Tibial nerve (tissue), 4 donors: ENCODE data around the gene HKDC1. TPM values are rescaled to one million over a fixed set of nuclear protein-coding genes. Genes with fewer than 3 reads are reported as not detected.

ENCODE experiments used
- DNase-seq, 2 donors: peaks; one replicate each; pipeline ENCODE4 v3.0.0-alpha.2; 2019; ENCODE audit warnings: low spot score in 2 of 2
- H3K27ac ChIP-seq, 4 donors: fragments of 200-600 bp; sonication (generic) in 3 of 4; one replicate each; pipeline ENCODE4 v1.5.1; 2017 to 2019; ENCODE audit warnings: mild to moderate bottlenecking in 1 of 4
- H3K27me3 ChIP-seq, 2 donors: fragments of 200-600 bp; sonication (generic) in 1 of 2; one replicate each; pipeline versions ENCODE4 v1.5.1 to v1.6.0; 2017 to 2019
- H3K36me3 ChIP-seq, 3 donors: fragments of 200-600 bp; sonication (generic); one replicate each; pipeline ENCODE4 v1.5.1; 2018 to 2019
- H3K4me1 ChIP-seq, 4 donors: fragments of 200-600 bp; sonication (generic) in 3 of 4; one replicate each; pipeline ENCODE4 v1.5.1; 2017 to 2019
- H3K4me3 ChIP-seq, 4 donors: fragments of 200-600 bp; sonication (generic) in 3 of 4; one replicate each; pipeline ENCODE4 v1.5.1; 2017 to 2019; ENCODE audit warnings: mild to moderate bottlenecking in 1 of 4, moderate library complexity in 1 of 4
- H3K9me3 ChIP-seq, 4 donors: fragments of 200-600 bp; sonication (generic) in 3 of 4; one replicate each; pipeline ENCODE4 v1.5.1; 2017 to 2019
- CTCF ChIP-seq, 5 experiments: fragments of 200-600 bp in 3 of 5; fragments of 450-650 bp in 2 of 5; sonication (generic) in 3 of 5; IDR thresholded peaks; one replicate each; pipeline ENCODE4 v1.5.1; 2016 to 2019; ENCODE audit warnings: antibody characterized with exemption in 5 of 5, mild to moderate bottlenecking in 3 of 5, moderate library complexity in 2 of 5
- EP300 ChIP-seq, 2 donors: sonication (generic); formaldehyde crosslinking; IDR thresholded peaks; one replicate each; pipeline ENCODE4 v1.6.1; 2017; ENCODE audit warnings: antibody characterized with exemption in 2 of 2, mild to moderate bottlenecking in 1 of 2
- POLR2A ChIP-seq, 2 donors: fragments of 450-650 bp; IDR thresholded peaks; one replicate each; pipeline ENCODE4 v1.6.1; 2017; ENCODE audit warnings: antibody characterized with exemption in 2 of 2, mild to moderate bottlenecking in 2 of 2, moderate library complexity in 2 of 2
- WGBS, 2 donors: methylation state at CpG; one replicate each; pipeline ENCODE4 v1.1.5; 2018; 5-methylcytosine and 5-hydroxymethylcytosine counted together
- total RNA-seq, 4 donors: library from RNA; depleted of rRNA; stranded (reverse); fragments of >200 nt; gene quantifications; one replicate each; pipeline ENCODE4 v1.1.0, GENCODE V29; 2016

Gene HKDC1
- total RNA-seq, 4 donors from 2014 or later = 4.8 to 11.1 (median 5.5) TPM

GRCh38 chr10:69265521-69265920 lies 45.4 kb downstream of the HKDC1 start:
- Histone ChIP-seq H3K9me3 (no peaks in the 10 kb centered on the region), H3K27me3 (no peaks in the 10 kb centered on the region), H3K27ac (no peak overlapping the region), H3K4me3 (no peak overlapping the region), H3K4me1 (no peaks in the 10 kb centered on the region), H3K36me3 (no peaks in the 10 kb centered on the region)
- WGBS, 2 donors = 88% methylated on average over 14 to 17 of the region's 17 CpGs
- DNase-seq = no peak
- TF ChIP-seq POLR2A (IDR thresholded peaks at IDR 0.05) = no peak
- TF ChIP-seq EP300 (IDR thresholded peaks at IDR 0.05) = no peak
- TF ChIP-seq CTCF (IDR thresholded peaks at IDR 0.05) = no peak

- H3K27ac ChIP-seq = no peak overlapping the region
- H3K36me3 ChIP-seq = no peaks in the 10 kb centered on the region
- no peak overlapping the region for H3K4me3 ChIP-seq
- DNase-seq = no peak
- H3K9me3 ChIP-seq = peaks cover 0 to 13% (median 0%) of the 10 kb centered on the region in 4 donors
- H3K4me1 ChIP-seq = no peaks in the 10 kb centered on the region
- H3K27me3 ChIP-seq = no peaks in the 10 kb centered on the region
- no peak for TF ChIP-seq CTCF (IDR thresholded peaks at IDR 0.05)
- TF ChIP-seq EP300 (IDR thresholded peaks at IDR 0.05) = no peak
- 85 to 94% methylated on average over 14 of the region's 14 CpGs for WGBS, 2 donors
These were observed 48.8 kb downstream of the HKDC1 start for GRCh38 chr10:69268761-69269416.

- WGBS, 2 donors = 69 to 77% methylated on average over 2 of the region's 2 CpGs
- Histone ChIP-seq H3K4me3 (no peak overlapping the region), H3K4me1 (no peaks in the 10 kb centered on the region), H3K27ac (no peak overlapping the region), H3K36me3 (no peaks in the 10 kb centered on the region), H3K27me3 (no peaks in the 10 kb centered on the region), H3K9me3 (peaks cover 0 to 13% (median 0%) of the 10 kb centered on the region in 4 donors)
- no peak for TF ChIP-seq CTCF (IDR thresholded peaks at IDR 0.05)
- no peak for TF ChIP-seq EP300 (IDR thresholded peaks at IDR 0.05)
- TF ChIP-seq POLR2A (IDR thresholded peaks at IDR 0.05) = no peak
- DNase-seq = no peak
These were observed 49.6 kb downstream of the HKDC1 start for GRCh38 chr10:69269761-69270160.

GRCh38 chr10:69270990-69271389 lies 50.9 kb downstream of the HKDC1 start:
- Histone ChIP-seq H3K9me3 (peaks cover 0 to 13% (median 0%) of the 10 kb centered on the region in 4 donors), H3K4me1 (no peaks in the 10 kb centered on the region), H3K27ac (no peak overlapping the region), H3K27me3 (no peaks in the 10 kb centered on the region), H3K4me3 (no peak overlapping the region), H3K36me3 (no peaks in the 10 kb centered on the region)
- TF ChIP-seq POLR2A (IDR thresholded peaks at IDR 0.05) = no peak
- TF ChIP-seq CTCF (IDR thresholded peaks at IDR 0.05) = no peak
- TF ChIP-seq EP300 (IDR thresholded peaks at IDR 0.05) = no peak
- WGBS, 2 donors = 62 to 69% methylated on average over 3 of the region's 3 CpGs
- no peak for DNase-seq

- Histone ChIP-seq H3K4me1 (no peaks in the 10 kb centered on the region), H3K27me3 (no peaks in the 10 kb centered on the region), H3K9me3 (peaks cover 0 to 13% (median 0%) of the 10 kb centered on the region in 4 donors), H3K4me3 (no peak overlapping the region), H3K27ac (no peak overlapping the region), H3K36me3 (no peaks in the 10 kb centered on the region)
- TF ChIP-seq CTCF (IDR thresholded peaks at IDR 0.05) = no peak
- no peak for TF ChIP-seq POLR2A (IDR thresholded peaks at IDR 0.05)
- TF ChIP-seq EP300 (IDR thresholded peaks at IDR 0.05) = no peak
- WGBS, 2 donors = 68 to 77% methylated on average over 1 of the region's 1 CpG
- DNase-seq = no peak
These were observed 52.5 kb downstream of the HKDC1 start for GRCh38 chr10:69272624-69273023.
